BE2C (cell line): Measurements from ENCODE around the gene ZNF385B.
A peak's percentile ranks its signal among the peaks of the same experiment; 100 is the strongest.

ENCODE experiments used
- DNase-seq: peaks from one replicate; pipeline ENCODE4 v3.0.0-alpha.2; 2020
- H3K27me3 ChIP-seq: fragments of 250-450 bp; sonication (Bioruptor Pico); 2 replicates; pipeline ENCODE4 v1.5.1; 2020; ENCODE audit warnings: mild to moderate bottlenecking
- H3K36me3 ChIP-seq: fragments of 250-450 bp; sonication (Bioruptor Pico); 2 replicates; pipeline ENCODE4 v1.5.1; 2020; ENCODE audit warnings: mild to moderate bottlenecking
- H3K4me1 ChIP-seq: fragments of 250-450 bp; sonication (Bioruptor Pico); 2 replicates; pipeline ENCODE4 v1.5.1; 2020
- H3K4me3 ChIP-seq: 2 replicates; pipeline ENCODE4 v1.5.1; 2011; ENCODE audit warnings: low read depth, low read length
- H3K9me3 ChIP-seq: fragments of 250-450 bp; sonication (Bioruptor Pico); 2 replicates; pipeline ENCODE4 v1.5.1; 2020
- TF ChIP-seq, protein P1 (sequence below): IDR thresholded peaks from 2 replicates; pipeline ENCODE4 v1.5.1; 2012; ENCODE audit warnings: mild to moderate bottlenecking, low read depth, low read length

The ZNF385B gene

DNA sequence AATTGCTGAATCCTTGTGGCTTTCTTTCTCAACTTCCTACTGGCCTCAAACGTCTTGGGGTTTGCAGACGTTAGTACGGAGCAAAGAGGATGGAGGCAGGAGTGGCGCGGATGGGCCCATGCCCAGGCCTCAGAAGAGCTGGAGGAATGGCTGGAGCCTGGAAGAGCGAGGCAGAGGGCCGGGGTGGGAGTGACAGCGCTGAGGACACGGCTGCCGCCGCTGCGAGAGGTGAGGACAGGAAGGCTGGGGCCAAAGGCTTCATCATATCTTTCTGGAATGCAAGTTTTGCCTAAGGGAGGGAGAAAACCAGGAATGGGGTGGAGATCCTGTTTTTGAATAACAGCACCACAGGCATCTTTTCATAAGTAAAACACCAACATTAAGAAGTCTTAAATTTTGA, 418.2 kb downstream of the ZNF385B start:
- Histone ChIP-seq H3K36me3 (no peaks in the 10 kb centered on the region), H3K9me3 (no peaks in the 10 kb centered on the region), H3K27me3 (no peaks in the 10 kb centered on the region), H3K4me1 (no peaks in the 10 kb centered on the region), H3K4me3 (no peak overlapping the region)
- TF ChIP-seq, protein P1, sequence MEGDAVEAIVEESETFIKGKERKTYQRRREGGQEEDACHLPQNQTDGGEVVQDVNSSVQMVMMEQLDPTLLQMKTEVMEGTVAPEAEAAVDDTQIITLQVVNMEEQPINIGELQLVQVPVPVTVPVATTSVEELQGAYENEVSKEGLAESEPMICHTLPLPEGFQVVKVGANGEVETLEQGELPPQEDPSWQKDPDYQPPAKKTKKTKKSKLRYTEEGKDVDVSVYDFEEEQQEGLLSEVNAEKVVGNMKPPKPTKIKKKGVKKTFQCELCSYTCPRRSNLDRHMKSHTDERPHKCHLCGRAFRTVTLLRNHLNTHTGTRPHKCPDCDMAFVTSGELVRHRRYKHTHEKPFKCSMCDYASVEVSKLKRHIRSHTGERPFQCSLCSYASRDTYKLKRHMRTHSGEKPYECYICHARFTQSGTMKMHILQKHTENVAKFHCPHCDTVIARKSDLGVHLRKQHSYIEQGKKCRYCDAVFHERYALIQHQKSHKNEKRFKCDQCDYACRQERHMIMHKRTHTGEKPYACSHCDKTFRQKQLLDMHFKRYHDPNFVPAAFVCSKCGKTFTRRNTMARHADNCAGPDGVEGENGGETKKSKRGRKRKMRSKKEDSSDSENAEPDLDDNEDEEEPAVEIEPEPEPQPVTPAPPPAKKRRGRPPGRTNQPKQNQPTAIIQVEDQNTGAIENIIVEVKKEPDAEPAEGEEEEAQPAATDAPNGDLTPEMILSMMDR: no peak
- DNase-seq: no peak

GRCh38 chr2:179442206-179442605, 419.2 kb downstream of the ZNF385B start:
- DNase-seq: no peak
- H3K36me3 ChIP-seq: no peaks in the 10 kb centered on the region
- TF ChIP-seq, protein P1: no peak
- H3K27me3 ChIP-seq: no peaks in the 10 kb centered on the region
- no peaks in the 10 kb centered on the region for H3K4me1 ChIP-seq
- no peak overlapping the region for H3K4me3 ChIP-seq
- H3K9me3 ChIP-seq: no peaks in the 10 kb centered on the region

DNA sequence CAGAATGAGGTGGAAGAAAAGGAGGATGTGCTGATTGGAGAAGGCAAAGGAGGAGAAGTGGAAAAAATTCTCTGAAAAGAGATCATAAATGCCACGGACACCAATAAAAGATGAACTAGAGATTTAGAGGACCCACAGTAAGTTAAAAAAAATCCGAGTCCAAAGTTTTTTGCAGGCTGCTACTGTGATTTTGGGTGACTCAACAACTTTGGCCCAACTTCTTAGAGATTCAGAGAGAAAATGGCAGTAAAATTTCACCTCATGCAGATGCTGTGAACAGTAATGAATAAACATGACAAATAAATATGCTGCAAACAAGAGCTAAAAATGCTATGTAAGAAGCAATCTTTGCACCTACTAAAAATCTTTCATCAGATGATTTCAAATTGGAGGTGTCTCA, 419.9 kb downstream of the ZNF385B start:
- no peaks in the 10 kb centered on the region for H3K4me1 ChIP-seq
- H3K27me3 ChIP-seq: no peaks in the 10 kb centered on the region
- TF ChIP-seq, protein P1: no peak
- no peaks in the 10 kb centered on the region for H3K9me3 ChIP-seq
- no peak for DNase-seq
- H3K36me3 ChIP-seq: no peaks in the 10 kb centered on the region
- H3K4me3 ChIP-seq: no peak overlapping the region

DNA sequence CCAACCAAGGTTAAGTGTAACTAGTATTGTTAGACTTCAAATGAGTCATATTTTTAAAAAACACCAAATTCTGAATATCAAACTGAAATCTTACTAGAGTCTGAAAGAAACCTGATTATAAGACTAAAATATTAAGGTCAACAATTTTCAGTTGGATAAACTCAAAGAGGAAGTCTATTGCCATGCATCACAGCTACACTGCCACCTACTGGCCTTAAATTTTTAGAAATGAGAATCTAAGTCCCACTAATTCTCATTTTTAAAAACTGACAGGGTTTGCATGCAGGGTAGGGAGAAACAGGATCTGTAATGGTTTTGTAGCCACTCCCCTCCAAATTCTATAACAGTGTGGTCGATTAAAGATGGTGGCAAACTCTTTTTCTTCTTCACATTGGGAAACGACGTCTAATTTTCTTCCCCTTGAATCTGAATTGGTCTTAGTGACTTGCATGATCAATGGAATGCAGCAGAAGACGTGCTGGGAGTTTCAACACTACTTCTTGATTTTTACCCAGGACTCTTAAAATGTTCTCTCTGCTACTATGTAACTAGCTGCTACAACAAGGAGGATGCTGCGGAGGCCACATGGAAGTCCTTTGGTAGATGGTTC, 420.7 kb downstream of the ZNF385B start:
- H3K27me3 ChIP-seq: no peaks in the 10 kb centered on the region
- no peaks in the 10 kb centered on the region for H3K36me3 ChIP-seq
- DNase-seq: no peak
- TF ChIP-seq, protein P1: peak; percentile 57
- H3K9me3 ChIP-seq: no peaks in the 10 kb centered on the region
- no peak overlapping the region for H3K4me3 ChIP-seq
- no peaks in the 10 kb centered on the region for H3K4me1 ChIP-seq

GRCh38 chr2:179438654-179439053, 422.8 kb downstream of the ZNF385B start:
- Histone ChIP-seq H3K4me3 (no peak overlapping the region), H3K27me3 (no peaks in the 10 kb centered on the region), H3K4me1 (no peaks in the 10 kb centered on the region), H3K9me3 (no peaks in the 10 kb centered on the region), H3K36me3 (no peaks in the 10 kb centered on the region)
- DNase-seq: no peak
- TF ChIP-seq, protein P1: no peak

DNA sequence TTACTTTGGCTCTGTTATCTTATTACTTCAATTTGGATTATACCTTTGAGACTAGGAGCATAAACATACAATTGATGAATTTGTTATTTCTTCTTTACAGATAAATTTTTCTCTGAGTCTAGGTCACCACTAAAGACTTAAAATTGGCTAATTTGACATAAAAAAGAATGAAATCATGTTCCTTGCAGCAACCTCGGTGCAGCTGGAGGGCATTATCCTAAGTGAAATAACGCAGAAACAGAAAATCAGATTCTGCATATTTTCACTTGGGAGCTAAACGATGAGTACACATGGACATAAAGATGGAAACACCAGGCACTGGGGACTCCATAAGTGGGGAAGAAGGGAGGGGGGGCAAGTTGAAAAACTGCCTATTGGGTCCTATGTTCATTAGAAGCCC, 424.0 kb downstream of the ZNF385B start:
- no peaks in the 10 kb centered on the region for H3K9me3 ChIP-seq
- H3K36me3 ChIP-seq: no peaks in the 10 kb centered on the region
- TF ChIP-seq, protein P1: no peak
- no peaks in the 10 kb centered on the region for H3K4me1 ChIP-seq
- no peaks in the 10 kb centered on the region for H3K27me3 ChIP-seq
- H3K4me3 ChIP-seq: no peak overlapping the region
- DNase-seq: no peak
